ENCODE data around the gene RNF6.
A peak's percentile ranks its signal among the peaks of the same experiment; 100 is the strongest.

The RNF6 gene

GRCh38 chr13:26197298-26197697 lies 24.8 kb downstream of the RNF6 start:
- DNase-seq (ENCODE audit: low read depth) = no peak
- H3K4me3 ChIP-seq (ENCODE audit: low read length) = no peak overlapping the region
- TF ChIP-seq CTCF (conservative IDR thresholded peaks at IDR 0.05; ENCODE audit: low read length) = no peak

- no peak for TF ChIP-seq CTCF (conservative IDR thresholded peaks at IDR 0.05; ENCODE audit: low read length)
- DNase-seq (ENCODE audit: low read depth) = no peak
- H3K4me3 ChIP-seq (ENCODE audit: low read length) = peak overlapping the region; percentile 59
Measured at GRCh38 chr13:26186995-26187394, 35.1 kb downstream of the RNF6 start.

- TF ChIP-seq CTCF (conservative IDR thresholded peaks at IDR 0.05; ENCODE audit: low read length) = peak; percentile 32
- H3K4me3 ChIP-seq (ENCODE audit: low read length) = peak overlapping the region; percentile 69
- DNase-seq (ENCODE audit: low read depth) = peak; percentile 90
Measured at GRCh38 chr13:26186118-26186870, 35.8 kb downstream of the RNF6 start.

- DNase-seq (ENCODE audit: low read depth) = no peak
- peak overlapping the region; percentile 69 for H3K4me3 ChIP-seq (ENCODE audit: low read length)
- no peak for TF ChIP-seq CTCF (conservative IDR thresholded peaks at IDR 0.05; ENCODE audit: low read length)
Measured at GRCh38 chr13:26185720-26186117, 36.4 kb downstream of the RNF6 start.

GRCh38 chr13:26184791-26185250 lies 37.3 kb downstream of the RNF6 start:
- DNase-seq (ENCODE audit: low read depth) = peak; percentile 73
- H3K4me3 ChIP-seq (ENCODE audit: low read length) = no peak overlapping the region
- peak; percentile 98 for TF ChIP-seq CTCF (conservative IDR thresholded peaks at IDR 0.05; ENCODE audit: low read length)

GRCh38 chr13:26183416-26183815 lies 38.7 kb downstream of the RNF6 start:
- H3K4me3 ChIP-seq (ENCODE audit: low read length) = no peak overlapping the region
- no peak for TF ChIP-seq CTCF (conservative IDR thresholded peaks at IDR 0.05; ENCODE audit: low read length)
- DNase-seq (ENCODE audit: low read depth) = no peak

GRCh38 chr13:26179344-26179743 lies 42.8 kb downstream of the RNF6 start:
- DNase-seq (ENCODE audit: low read depth) = no peak
- H3K4me3 ChIP-seq (ENCODE audit: low read length) = no peak overlapping the region
- TF ChIP-seq CTCF (conservative IDR thresholded peaks at IDR 0.05; ENCODE audit: low read length) = no peak

Measured in AG10803 (cell line).